ENCODE measurements around the gene SNRNP40.

DNA sequence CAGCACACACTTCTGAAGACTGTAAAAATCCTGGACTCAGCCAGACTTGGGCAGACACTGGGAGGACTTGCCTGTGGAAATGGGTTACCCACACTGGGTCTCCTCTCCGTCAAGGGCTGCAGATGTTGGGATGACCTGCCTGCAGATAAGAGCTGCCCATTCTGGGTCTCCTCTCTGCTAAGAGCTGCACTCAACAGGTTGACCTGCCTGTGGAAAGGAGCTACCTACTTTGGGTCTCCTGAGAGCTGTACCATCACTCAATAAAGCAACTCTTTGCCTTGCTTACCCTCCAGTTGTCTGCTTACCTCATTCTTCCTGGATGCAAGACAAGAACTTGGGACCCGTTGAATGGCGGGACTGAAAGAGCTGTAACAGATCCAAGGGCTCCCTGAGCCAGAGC lies 28.4 kb upstream of the SNRNP40 start:
- no peak for TF ChIP-seq TAF1 (IDR thresholded peaks at IDR 0.05; ENCODE audit: low read depth, low read length)
- TF ChIP-seq POLR2A (IDR thresholded peaks at IDR 0.05; ENCODE audit: low read depth, low read length) = no peak
